Activated naive CD4-positive, alpha-beta T cell treated with anti-CD3 and anti-CD28 coated beads, Interleukin-2, amount 10 ng/mL, durations not matched to agents 7 days and 5 days (primary cell): ENCODE results near the gene JAKMIP3.

Source experiments
- CTCF ChIA-PET: fragments of 350-600 bp; sonication (Branson Sonifier 250); formaldehyde crosslinking; loops from one replicate; lab custom pipeline; 2021; ENCODE audit warnings: antibody characterized with exemption; lab: Charles Lee
- DNase-seq: peaks from one replicate; pipeline ENCODE4 v3.0.0-alpha.2; 2020
- H3K27ac Mint-ChIP-seq: one replicate; pipeline ENCODE4 v1.8.0; 2021; ENCODE audit warnings: mild to moderate bottlenecking, moderate library complexity, mixed read lengths
- H3K27me3 Mint-ChIP-seq: one replicate; pipeline ENCODE4 v1.8.0; 2021; ENCODE audit warnings: mild to moderate bottlenecking, mixed read lengths
- H3K36me3 Mint-ChIP-seq: one replicate; pipeline ENCODE4 v1.8.0; 2021; ENCODE audit warnings: mixed read lengths
- H3K4me1 Mint-ChIP-seq: one replicate; pipeline ENCODE4 v1.8.0; 2021; ENCODE audit warnings: mixed read lengths
- H3K4me3 Mint-ChIP-seq: one replicate; pipeline ENCODE4 v1.8.0; 2021; ENCODE audit warnings: mild to moderate bottlenecking, moderate library complexity, mixed read lengths
- H3K9me3 Mint-ChIP-seq: one replicate; pipeline ENCODE4 v1.8.0; 2021; ENCODE audit warnings: mixed read lengths

JAKMIP3 gene

GRCh38 chr10:132065491-132066105 lies at the start of gene JAKMIP3:
Gene JAKMIP3 (plus strand): TSS chr10:132065946. CDS start chr10:132104809, 38,863 bp downstream.
- Mint-ChIP-seq H3K27me3 (peaks cover 29% of the 10 kb centered on the region), H3K27ac (no peak within 1 kb of the TSS), H3K9me3 (no peaks in the 10 kb centered on the region), H3K4me1 (no peaks in the 10 kb centered on the region), H3K4me3 (peak within 1 kb of the TSS; percentile 45), H3K36me3 (no peaks in the 10 kb centered on the region)
- CTCF ChIA-PET: no interaction called here
- DNase-seq: no peak

- no peak overlapping the region for H3K27ac Mint-ChIP-seq
- H3K4me1 Mint-ChIP-seq: no peaks in the 10 kb centered on the region
- no peak for DNase-seq
- H3K36me3 Mint-ChIP-seq: no peaks in the 10 kb centered on the region
- no peak overlapping the region for H3K4me3 Mint-ChIP-seq
- H3K9me3 Mint-ChIP-seq: no peaks in the 10 kb centered on the region
- H3K27me3 Mint-ChIP-seq: peaks cover 9% of the 10 kb centered on the region
- CTCF ChIA-PET: no interaction called here
Observed at GRCh38 chr10:132016514-132016913, 49.2 kb upstream of the JAKMIP3 start.

GRCh38 chr10:132018446-132018845 lies 47.3 kb upstream of the JAKMIP3 start:
- CTCF ChIA-PET: interaction anchor here (0.9 kb wide), 1 partner anchor 133 kb away, joined by 5 read pairs; no protein-coding TSS in a partner anchor
- H3K27ac Mint-ChIP-seq: no peak overlapping the region
- no peak for DNase-seq
- no peak overlapping the region for H3K4me3 Mint-ChIP-seq
- peaks cover 5% of the 10 kb centered on the region for H3K4me1 Mint-ChIP-seq
- peaks cover 14% of the 10 kb centered on the region for H3K27me3 Mint-ChIP-seq
- no peaks in the 10 kb centered on the region for H3K9me3 Mint-ChIP-seq
- H3K36me3 Mint-ChIP-seq: no peaks in the 10 kb centered on the region

GRCh38 chr10:132019366-132019765 lies 46.4 kb upstream of the JAKMIP3 start:
- no peaks in the 10 kb centered on the region for H3K9me3 Mint-ChIP-seq
- no peak overlapping the region for H3K4me3 Mint-ChIP-seq
- H3K27me3 Mint-ChIP-seq: peaks cover 22% of the 10 kb centered on the region
- no peak for DNase-seq
- CTCF ChIA-PET: no interaction called here
- no peaks in the 10 kb centered on the region for H3K36me3 Mint-ChIP-seq
- H3K27ac Mint-ChIP-seq: no peak overlapping the region
- peaks cover 5% of the 10 kb centered on the region for H3K4me1 Mint-ChIP-seq

- Mint-ChIP-seq H3K27me3 (peaks cover 31% of the 10 kb centered on the region), H3K4me3 (no peak overlapping the region), H3K9me3 (no peaks in the 10 kb centered on the region), H3K27ac (no peak overlapping the region), H3K36me3 (no peaks in the 10 kb centered on the region), H3K4me1 (peaks cover 5% of the 10 kb centered on the region)
- no peak for DNase-seq
- CTCF ChIA-PET: interaction anchor here (1.5 to 1.8 kb wide), 2 partner anchors 21 to 135 kb away, joined by 3 to 15 read pairs; no protein-coding TSS in a partner anchor
Observed at GRCh38 chr10:132020456-132020855, 45.3 kb upstream of the JAKMIP3 start.

- Mint-ChIP-seq H3K9me3 (no peaks in the 10 kb centered on the region), H3K27me3 (peaks cover 37% of the 10 kb centered on the region), H3K4me3 (no peak overlapping the region), H3K36me3 (no peaks in the 10 kb centered on the region), H3K27ac (no peak overlapping the region), H3K4me1 (peaks cover 5% of the 10 kb centered on the region)
- CTCF ChIA-PET: interaction anchor here (0.9 to 1.8 kb wide), 3 partner anchors 22 to 135 kb away, joined by 3 to 15 read pairs (median 3); no protein-coding TSS in a partner anchor
- no peak for DNase-seq
Observed at GRCh38 chr10:132021046-132021445, 44.7 kb upstream of the JAKMIP3 start.

- H3K4me1 Mint-ChIP-seq: peaks cover 5% of the 10 kb centered on the region
- no peaks in the 10 kb centered on the region for H3K9me3 Mint-ChIP-seq
- no peak for DNase-seq
- no peak overlapping the region for H3K4me3 Mint-ChIP-seq
- peaks cover 43% of the 10 kb centered on the region for H3K27me3 Mint-ChIP-seq
- H3K36me3 Mint-ChIP-seq: no peaks in the 10 kb centered on the region
- CTCF ChIA-PET: interaction anchor here (0.9 to 1.8 kb wide), 2 partner anchors 135 to 136 kb away, joined by 3 to 15 read pairs; no protein-coding TSS in a partner anchor
- no peak overlapping the region for H3K27ac Mint-ChIP-seq
Observed at GRCh38 chr10:132021504-132022143, 44.1 kb upstream of the JAKMIP3 start.

- Mint-ChIP-seq H3K4me3 (no peak overlapping the region), H3K27me3 (peaks cover 45% of the 10 kb centered on the region), H3K36me3 (no peaks in the 10 kb centered on the region), H3K4me1 (peaks cover 5% of the 10 kb centered on the region), H3K9me3 (no peaks in the 10 kb centered on the region), H3K27ac (no peak overlapping the region)
- CTCF ChIA-PET: interaction anchor here (0.7 to 2.4 kb wide), 20 partner anchors 8 to 142 kb away, joined by 3 to 69 read pairs (median 6); no protein-coding TSS in a partner anchor
- DNase-seq: no peak
Observed at GRCh38 chr10:132022241-132022640, 43.5 kb upstream of the JAKMIP3 start.

- CTCF ChIA-PET: interaction anchor here (0.6 to 2.4 kb wide), 29 partner anchors 9 to 146 kb away, joined by 3 to 69 read pairs (median 5); no protein-coding TSS in a partner anchor
- Mint-ChIP-seq H3K4me3 (no peak overlapping the region), H3K4me1 (peaks cover 6% of the 10 kb centered on the region), H3K9me3 (no peaks in the 10 kb centered on the region), H3K27ac (no peak overlapping the region), H3K27me3 (peaks cover 53% of the 10 kb centered on the region), H3K36me3 (no peaks in the 10 kb centered on the region)
- DNase-seq: peak; percentile 84
Observed at GRCh38 chr10:132023092-132023811, 42.5 kb upstream of the JAKMIP3 start.

- Mint-ChIP-seq H3K27ac (no peak overlapping the region), H3K27me3 (peaks cover 79% of the 10 kb centered on the region), H3K36me3 (no peaks in the 10 kb centered on the region), H3K4me1 (peaks cover 11% of the 10 kb centered on the region), H3K4me3 (no peak overlapping the region), H3K9me3 (no peaks in the 10 kb centered on the region)
- DNase-seq: no peak
- CTCF ChIA-PET: interaction anchor here (1.2 kb wide), 1 partner anchor 142 kb away, joined by 3 read pairs; no protein-coding TSS in a partner anchor
Observed at GRCh38 chr10:132027423-132027983, 38.2 kb upstream of the JAKMIP3 start.

- Mint-ChIP-seq H3K4me3 (no peak overlapping the region), H3K9me3 (no peaks in the 10 kb centered on the region), H3K4me1 (peaks cover 6% of the 10 kb centered on the region), H3K27me3 (peaks cover 82% of the 10 kb centered on the region), H3K27ac (no peak overlapping the region), H3K36me3 (no peaks in the 10 kb centered on the region)
- CTCF ChIA-PET: no interaction called here
- no peak for DNase-seq
Observed at GRCh38 chr10:132028706-132029105, 37.0 kb upstream of the JAKMIP3 start.

- CTCF ChIA-PET: no interaction called here
Observed at GRCh38 chr10:132030898-132031463, 34.8 kb upstream of the JAKMIP3 start.

GRCh38 chr10:132033632-132034031 lies 32.1 kb upstream of the JAKMIP3 start:
- no peak overlapping the region for H3K4me3 Mint-ChIP-seq
- DNase-seq: no peak
- H3K9me3 Mint-ChIP-seq: no peaks in the 10 kb centered on the region
- CTCF ChIA-PET: no interaction called here
- no peak overlapping the region for H3K27ac Mint-ChIP-seq
- H3K36me3 Mint-ChIP-seq: no peaks in the 10 kb centered on the region
- H3K4me1 Mint-ChIP-seq: peaks cover 7% of the 10 kb centered on the region
- H3K27me3 Mint-ChIP-seq: peaks cover 87% of the 10 kb centered on the region

More at GRCh38 chr10:132030898-132031463, 34.8 kb upstream of the JAKMIP3 start:
- Mint-ChIP-seq H3K4me3 (no peak overlapping the region), H3K36me3 (no peaks in the 10 kb centered on the region), H3K4me1 (peaks cover 9% of the 10 kb centered on the region), H3K9me3 (no peaks in the 10 kb centered on the region), H3K27ac (no peak overlapping the region), H3K27me3 (peaks cover 85% of the 10 kb centered on the region)
- DNase-seq: no peak
